Mesenteric fat pad (tissue), 1 donor: Measurements from ENCODE around the gene DLX5. TPM values are rescaled to one million over a fixed set of nuclear protein-coding genes. Genes with fewer than 3 reads are reported as not detected.

Experiments used
- DNase-seq: peaks from one replicate; pipeline ENCODE4 v3.0.0-alpha.2; 2020; ENCODE audit warnings: low spot score
- total RNA-seq: library from RNA; stranded (reverse); fragmentation: NEBNext Ultra II Directional; extraction: Animal tissue kit (Norgen Biotek cat#: 25700); gene quantifications from one replicate; pipeline ENCODE4 v1.2.1, GENCODE V29; 2021
- donor health status: DM: yes; HTN: yes; CAD: no.

Gene DLX5
- total RNA-seq, 1 donor from 2014 or later: 0.22 TPM

GRCh38 chr7:96992192-96993005 lies 32.2 kb downstream of the DLX5 start:
- DNase-seq: no peak

DNA sequence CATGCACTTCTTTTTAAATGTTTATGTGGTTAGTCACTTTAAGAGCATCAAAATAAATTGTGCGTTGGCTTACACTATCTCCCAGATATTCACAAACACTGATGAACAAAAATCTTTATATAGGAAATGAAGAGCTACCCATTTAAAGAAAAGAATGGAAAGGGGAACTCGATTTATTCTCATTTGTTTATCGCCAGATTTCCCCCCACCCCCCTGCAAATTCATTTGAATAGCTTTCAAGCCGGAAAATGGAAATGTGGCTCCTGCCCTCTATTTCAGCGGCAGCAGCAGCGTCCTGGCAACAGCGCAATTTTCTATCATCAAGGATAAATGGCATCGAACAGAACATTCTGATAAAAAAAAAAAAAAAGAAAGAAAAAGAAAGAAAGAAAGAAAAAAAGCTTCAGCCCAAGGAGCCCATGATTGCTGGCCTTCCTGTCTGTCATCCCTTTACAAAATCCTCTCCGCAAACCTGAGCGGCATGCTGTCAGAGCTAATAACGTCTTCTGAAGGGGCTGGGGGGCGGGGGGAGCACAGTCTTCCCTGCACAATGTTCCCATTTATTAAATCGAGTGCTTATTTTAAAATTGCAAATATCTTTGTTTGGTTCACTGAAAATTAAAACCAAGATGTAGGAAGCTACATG lies 33.0 kb downstream of the DLX5 start:
- no peak for DNase-seq

GRCh38 chr7:96989859-96990317 lies 34.7 kb downstream of the DLX5 start:
- no peak for DNase-seq

DNA sequence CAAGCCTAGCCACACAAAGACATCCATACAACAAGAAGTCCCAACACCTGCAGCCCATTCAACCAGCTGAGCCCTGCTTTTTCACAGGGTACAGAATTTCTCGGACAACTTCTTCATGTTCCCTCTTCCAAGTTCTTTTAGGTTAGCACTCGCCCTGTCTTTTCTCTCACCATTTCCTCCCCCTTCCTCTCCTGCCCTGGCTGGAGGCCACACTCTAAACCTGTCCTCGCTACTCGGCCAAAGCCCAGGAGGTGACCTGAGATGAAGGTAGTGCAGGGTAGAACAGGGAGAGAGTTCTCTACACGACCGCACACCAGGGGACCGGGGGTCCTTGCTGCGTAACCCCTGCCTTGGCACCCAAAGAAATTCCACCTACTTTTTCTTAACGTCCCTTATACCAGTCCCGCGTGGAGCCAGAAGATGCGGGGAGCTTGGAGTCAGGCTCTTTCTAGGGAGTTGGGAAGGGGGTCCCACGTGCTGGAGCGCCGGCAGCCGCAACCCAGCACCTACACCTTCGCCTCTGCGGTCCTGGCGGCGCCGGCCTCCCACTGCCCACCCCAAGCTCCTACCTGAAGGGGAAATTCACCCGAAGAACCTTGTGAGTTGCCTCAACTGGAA lies 35.3 kb downstream of the DLX5 start:
- no peak for DNase-seq

GRCh38 chr7:96987719-96988118 lies 36.9 kb downstream of the DLX5 start:
- DNase-seq: no peak

DNA sequence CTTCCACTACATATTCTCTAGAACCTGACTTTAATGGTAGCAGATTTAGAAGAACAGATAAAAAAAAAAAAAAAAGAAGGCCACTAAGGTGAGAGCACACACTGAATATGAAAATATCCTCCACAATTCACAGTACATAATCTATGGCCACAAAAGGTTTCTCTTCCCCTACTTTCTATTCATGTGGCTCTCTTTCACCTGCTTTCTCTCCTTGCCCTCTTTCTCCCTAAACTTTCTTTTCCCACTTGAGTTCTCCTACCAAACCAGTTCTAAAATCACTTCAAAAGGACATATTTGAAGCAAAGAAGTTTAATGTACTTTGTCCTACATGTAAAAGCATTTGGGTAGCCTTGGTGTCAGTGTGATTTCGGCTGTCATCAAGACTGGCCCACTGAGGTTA lies 37.7 kb downstream of the DLX5 start:
- DNase-seq: no peak

- no peak for DNase-seq
These were observed 38.6 kb downstream of the DLX5 start for GRCh38 chr7:96985992-96986391.

DNA sequence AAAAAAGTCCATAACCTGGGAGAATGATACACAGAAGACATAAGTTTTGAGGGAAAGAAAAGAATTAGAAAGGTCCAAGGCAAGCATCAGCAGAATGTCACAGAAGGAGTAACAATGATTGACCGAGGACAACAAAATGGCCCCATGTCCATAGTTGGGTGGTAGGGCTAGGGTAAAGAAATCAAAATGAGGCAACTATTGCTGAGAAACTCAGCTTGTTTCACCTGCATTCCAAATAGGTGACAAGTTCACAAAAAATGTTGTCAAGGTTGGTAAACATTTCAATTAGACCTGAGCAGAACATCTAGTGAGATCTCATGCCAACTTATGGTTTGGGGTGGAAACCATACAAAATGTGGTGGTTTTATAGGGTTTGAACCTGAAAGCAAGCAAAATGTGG lies 42.0 kb downstream of the DLX5 start:
- DNase-seq: no peak

DNA sequence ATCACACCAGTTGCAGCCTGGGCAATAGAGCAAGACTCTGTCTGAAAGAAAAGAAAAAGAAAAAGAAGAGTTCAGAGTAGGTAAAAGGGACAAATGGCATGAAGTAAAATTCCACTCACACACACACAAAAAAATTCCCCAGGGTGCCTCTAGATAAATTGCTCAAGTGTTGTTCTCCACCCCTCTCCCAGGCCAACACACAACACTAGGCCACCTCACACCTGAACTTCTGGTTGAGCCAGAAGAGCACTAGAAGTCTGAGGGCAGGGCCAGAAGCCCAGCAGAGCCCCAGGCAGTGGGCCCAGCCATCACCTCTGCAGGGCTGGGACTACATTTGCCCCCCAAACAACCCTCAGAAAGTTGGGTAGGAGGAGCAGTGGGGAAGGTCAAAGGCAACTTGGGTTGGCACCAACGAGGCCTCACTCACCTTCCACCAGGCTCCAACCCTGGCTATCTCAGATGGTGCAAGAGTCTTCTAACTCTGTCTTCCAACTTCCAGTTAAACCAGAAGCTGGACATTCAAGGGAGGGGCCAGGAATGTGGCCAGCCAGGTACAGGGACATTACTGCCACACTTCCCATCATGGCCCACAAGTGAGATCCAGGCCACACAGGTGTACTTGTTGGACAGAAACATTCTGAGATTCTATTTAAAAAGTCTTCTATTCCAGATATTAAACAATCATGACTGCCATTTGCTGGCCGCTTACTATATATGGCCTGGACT lies 44.9 kb downstream of the DLX5 start:
- DNase-seq: no peak

GRCh38 chr7:96977445-96977844 lies 47.2 kb downstream of the DLX5 start:
- DNase-seq: no peak

- DNase-seq: no peak
These were observed 48.5 kb downstream of the DLX5 start for GRCh38 chr7:96976106-96976505.

DNA sequence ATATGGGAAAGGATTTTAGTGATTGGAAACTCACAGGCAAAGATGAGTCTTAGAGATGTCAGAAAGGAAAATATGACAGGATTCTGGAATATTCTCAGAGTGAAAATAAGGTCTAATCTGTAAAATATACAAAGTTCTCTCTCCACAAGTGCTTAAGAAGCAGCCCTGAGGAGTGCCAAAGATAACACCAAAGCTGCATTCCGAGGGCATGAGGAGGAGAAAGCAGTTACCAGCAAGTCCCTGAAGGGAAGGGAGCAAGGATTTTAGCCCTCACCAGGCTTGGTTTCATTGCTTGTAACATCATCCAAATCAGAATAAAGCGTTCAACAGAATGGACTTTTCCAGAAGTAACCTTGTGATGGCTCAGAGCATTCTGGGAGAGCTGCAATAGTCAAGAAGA lies 50.6 kb downstream of the DLX5 start:
- no peak for DNase-seq

GRCh38 chr7:96970739-96971138 lies 53.9 kb downstream of the DLX5 start:
- no peak for DNase-seq

Other genes with a start within 250 kb of the DLX5 start
- gene DLX6, start 19.3 kb downstream of the DLX5 start, total RNA-seq: not detected
- 11.8 TPM for gene SDHAF3, start 92.9 kb upstream of the DLX5 start, total RNA-seq